ENCODE data around the gene CEP350. TPM values are rescaled to one million over a fixed set of nuclear protein-coding genes. Genes with fewer than 3 reads are reported as not detected.

The CEP350 gene
- total and polyA plus RNA-seq, 2 of the 13 experiments (the other 11 are each of a cell fraction or from before 2014, with no cell fraction given), result 7.6 to 35.9 TPM

GRCh38 chr1:180084867-180085266, 130.3 kb downstream of the CEP350 start:
- peak; percentile 74 for TF ChIP-seq PCBP2 (optimal IDR thresholded peaks at IDR 0.05; ENCODE audit: low read depth, low read length, poor library complexity, severe bottlenecking)
- TF ChIP-seq ZSCAN5A (CRISPR knock-in tag; IDR thresholded peaks at IDR 0.05; ENCODE audit: borderline replicate concordance), result no peak
- no peak for TF ChIP-seq ZNF567 (CRISPR knock-in tag; IDR thresholded peaks at IDR 0.05; ENCODE audit: borderline replicate concordance)
- TF ChIP-seq HNRNPK (IDR thresholded peaks at IDR 0.05; ENCODE audit: low read depth, low read length, poor library complexity, severe bottlenecking), result peak; percentile 95
- no peak for TF ChIP-seq YY1 (IDR thresholded peaks at IDR 0.05; ENCODE audit: insufficient read depth, insufficient replicate concordance, low read depth, low read length)
- TF ChIP-seq HCFC1 (IDR thresholded peaks at IDR 0.05; ENCODE audit: low read depth, low read length), result no peak
- no peak for TF ChIP-seq E2F1 (CRISPR knock-in tag; IDR thresholded peaks at IDR 0.05)
- no peak for TF ChIP-seq ZNF430 (CRISPR knock-in tag; IDR thresholded peaks at IDR 0.05)
- FAIRE-seq (no peak), DNase-seq (ENCODE audit: low spot score) (no peak), ATAC-seq (no peak)
- H3K9ac ChIP-seq (ENCODE audit: insufficient read depth, low read depth, low read length), result no peak overlapping the region
- H3K36me3 ChIP-seq (replicated peaks in 1 of 2; ENCODE audit: control insufficient read depth in 1 of 2, insufficient read depth in 2 of 2, low read length in 2 of 2), result peaks cover 3 to 21% of the 10 kb centered on the region in 2 experiments
- no peaks in the 10 kb centered on the region for H3K4me1 ChIP-seq (ENCODE audit: insufficient read depth, low read length)
- H2AFZ ChIP-seq (ENCODE audit: low read length), result no peak overlapping the region
- no peaks in the 10 kb centered on the region for H3K79me2 ChIP-seq (ENCODE audit: insufficient read depth, low read length)
- no peak overlapping the region for H3K4me3 ChIP-seq (replicated peaks in 1 of 3; ENCODE audit: insufficient read depth in 1 of 3, low read depth in 2 of 3, low read length in 3 of 3)
- H3K27me3 ChIP-seq (ENCODE audit: control insufficient read depth in 1 of 2, insufficient read depth in 2 of 2, low read length in 2 of 2), result no peaks in the 10 kb centered on the region
- ChIA-PET CTCF (ENCODE audit: low intra/inter-chr PET ratio, low total read pairs) (no interaction called here), POLR2A (no interaction called here)
- no peak overlapping the region for H3K27ac ChIP-seq (ENCODE audit: extremely low read length, insufficient read depth, low read length)
- no peaks in the 10 kb centered on the region for H3K9me3 ChIP-seq (ENCODE audit: low read length)
- no TSS peak for BruUV-seq (replicated peaks)
- in situ Hi-C loops (cut with HindIII; ENCODE audit: extremely low pct_ligation_motif_present, low pct_unique_long_range_greater_than_20kb) (no loop called here), intact Hi-C loops (cut with micrococcal nuclease; ENCODE audit: unreplicated experiment) (no loop called here)
- WGBS (ENCODE audit: low lambda C conversion rate), result 98% methylated on average over 1 of the region's 1 CpG
- no peak overlapping the region for H3K4me2 ChIP-seq (ENCODE audit: low read depth, low read length)
- no peaks in the 10 kb centered on the region for H4K20me1 ChIP-seq (ENCODE audit: insufficient read depth, low read length)
